ENCODE data around the gene HOXA11.

HOXA11 gene

GRCh38 chr7:27147199-27148030 lies 37.6 kb downstream of the HOXA11 start, which contains the start of gene HOXA6:
Gene HOXA6 (minus strand): TSS chr7:27147774. CDS start chr7:27147749, 25 bp downstream.
- DNase-seq (ENCODE audit: low spot score), result no peak

- no peak for DNase-seq (ENCODE audit: low spot score)
These were observed 38.4 kb downstream of the HOXA11 start for GRCh38 chr7:27146491-27147198.

GRCh38 chr7:27145914-27146412 lies 39.1 kb downstream of the HOXA11 start:
- no peak for DNase-seq (ENCODE audit: low spot score)

GRCh38 chr7:27145165-27145913 lies 39.7 kb downstream of the HOXA11 start:
- no peak for DNase-seq (ENCODE audit: low spot score)

- DNase-seq (ENCODE audit: low spot score), result no peak
These were observed 40.3 kb downstream of the HOXA11 start for GRCh38 chr7:27144781-27145164.

- no peak for DNase-seq (ENCODE audit: low spot score)
These were observed 40.9 kb downstream of the HOXA11 start for GRCh38 chr7:27143950-27144780.

- DNase-seq (ENCODE audit: low spot score), result no peak
These were observed 41.7 kb downstream of the HOXA11 start, which contains the start of gene HOXA5 for GRCh38 chr7:27143023-27143949. Gene HOXA5 (minus strand): TSS chr7:27143681. CDS start chr7:27143607, 74 bp downstream.

GRCh38 chr7:27142580-27143022 lies 42.4 kb downstream of the HOXA11 start:
- DNase-seq (ENCODE audit: low spot score), result no peak

GRCh38 chr7:27141923-27142579 lies 43.0 kb downstream of the HOXA11 start:
- no peak for DNase-seq (ENCODE audit: low spot score)

- DNase-seq (ENCODE audit: low spot score), result no peak
These were observed 43.7 kb downstream of the HOXA11 start for GRCh38 chr7:27141137-27141922.

GRCh38 chr7:27140126-27140857 lies 44.7 kb downstream of the HOXA11 start:
- no peak for DNase-seq (ENCODE audit: low spot score)

- DNase-seq (ENCODE audit: low spot score), result no peak
These were observed 45.5 kb downstream of the HOXA11 start for GRCh38 chr7:27139334-27140125.

GRCh38 chr7:27138985-27139333 lies 46.1 kb downstream of the HOXA11 start:
- DNase-seq (ENCODE audit: low spot score), result no peak

GRCh38 chr7:27138472-27138871 lies 46.6 kb downstream of the HOXA11 start:
- DNase-seq (ENCODE audit: low spot score), result no peak

- DNase-seq (ENCODE audit: low spot score), result no peak
These were observed 47.3 kb downstream of the HOXA11 start for GRCh38 chr7:27137640-27138315.

- DNase-seq (ENCODE audit: low spot score), result no peak
These were observed 50.6 kb downstream of the HOXA11 start for GRCh38 chr7:27134392-27134791.
